Karpas-422 (cell line): ENCODE data around the gene KCNQ1. TPM values are rescaled to one million over a fixed set of nuclear protein-coding genes. Genes with fewer than 3 reads are reported as not detected.
A peak's percentile ranks its signal among the peaks of the same experiment; 100 is the strongest.

Source experiments
- DNase-seq: peaks from one replicate; pipeline ENCODE4 v3.0.0-alpha.2; 2015
- H2AFZ ChIP-seq: fragments of 200-600 bp; sonication (generic); 2 replicates; pipeline ENCODE4 v1.6.1; 2014; ENCODE audit warnings: antibody characterized with exemption, low read length, mixed read lengths
- H3K27ac ChIP-seq: fragments of 200-600 bp; sonication (generic); 2 replicates; pipeline ENCODE4 v1.5.1; 2014; ENCODE audit warnings: mild to moderate bottlenecking, low read length, moderate library complexity
- H3K27me3 ChIP-seq: fragments of 200-600 bp; sonication (generic); 2 replicates; pipeline ENCODE4 v1.6.1; 2014; ENCODE audit warnings: low read length, mixed read lengths
- H3K36me3 ChIP-seq: fragments of 200-600 bp; sonication (generic); 2 replicates; pipeline ENCODE4 v1.6.1; 2014; ENCODE audit warnings: low read length, mixed read lengths; ENCODE audit not compliant: insufficient read depth
- H3K4me1 ChIP-seq: fragments of 200-600 bp; sonication (generic); 2 replicates; pipeline ENCODE4 v1.6.1; 2014; ENCODE audit warnings: mild to moderate bottlenecking, low read length, mixed read lengths
- H3K4me2 ChIP-seq: fragments of 200-600 bp; sonication (generic); 2 replicates; pipeline ENCODE4 v1.6.1; 2014; ENCODE audit warnings: low read length, low read depth, mild to moderate bottlenecking; ENCODE audit not compliant: poor library complexity, severe bottlenecking
- H3K4me3 ChIP-seq: fragments of 200-600 bp; sonication (generic); 2 replicates; pipeline ENCODE4 v1.5.1; 2014; ENCODE audit warnings: mild to moderate bottlenecking, antibody characterized with exemption, low read length, mixed read lengths
- H3K79me2 ChIP-seq: fragments of 200-600 bp; sonication (generic); 2 replicates; pipeline ENCODE4 v1.6.1; 2014; ENCODE audit warnings: mild to moderate bottlenecking, low read length, mixed read lengths
- H3K9ac ChIP-seq: fragments of 200-600 bp; sonication (generic); 2 replicates; pipeline ENCODE4 v1.6.0; 2014; ENCODE audit warnings: low read length
- H3K9me2 ChIP-seq: fragments of 200-600 bp; sonication (generic), shearing (Covaris generic); replicated peaks from 2 replicates; pipeline ENCODE4 v1.6.0; 2014; ENCODE audit warnings: mild to moderate bottlenecking, low read length, moderate library complexity; ENCODE audit not compliant: insufficient read depth
- H3K9me3 ChIP-seq: fragments of 300-700, 200-600 bp; sonication (generic); 2 replicates; pipeline ENCODE4 v1.6.1; 2014; ENCODE audit warnings: low read length, mixed read lengths
- H4K20me1 ChIP-seq: fragments of 200-600 bp; sonication (generic); 2 replicates; pipeline ENCODE4 v1.6.1; 2014; ENCODE audit warnings: mild to moderate bottlenecking, antibody characterized with exemption, low read length, low read depth; ENCODE audit not compliant: insufficient read depth
- total RNA-seq: library from RNA; depleted of rRNA; stranded (reverse); fragments of >200 nt; shearing (Covaris generic); gene quantifications from 2 replicates; pipeline ENCODE4 v1.2.3, GENCODE V29; 2014; ENCODE audit warnings: low replicate concordance; rRNA removed

Gene KCNQ1
- not detected in 2 replicates for total RNA-seq

GRCh38 chr11:2444821-2445745 is at the start of gene KCNQ1:
KCNQ1 (plus strand) TSS chr11:2445008; CDS start chr11:2445099, 91 bp downstream.
- Histone ChIP-seq H3K9me3 (no peaks in the 10 kb centered on the region), H3K36me3 (no peaks in the 10 kb centered on the region), H3K4me3 (peak within 1 kb of the TSS; percentile 55; the same call in 1 of the 2 replicates), H3K9ac (peak within 1 kb of the TSS; percentile 62; the same call in 1 of the 2 replicates), H4K20me1 (no peaks in the 10 kb centered on the region), H3K79me2 (no peaks in the 10 kb centered on the region), H3K9me2 (no peaks in the 10 kb centered on the region), H3K27me3 (no peaks in the 10 kb centered on the region), H2AFZ (no peak within 1 kb of the TSS), H3K4me1 (peaks cover 32% of the 10 kb centered on the region), H3K27ac (no peak within 1 kb of the TSS; the same call in 1 of the 2 replicates), H3K4me2 (peak within 1 kb of the TSS; percentile 71)
- no peak for DNase-seq

- Histone ChIP-seq H3K4me2 (no peak overlapping the region), H3K79me2 (peaks cover 38% of the 10 kb centered on the region), H3K36me3 (peaks cover 38% of the 10 kb centered on the region), H2AFZ (no peak overlapping the region), H3K9ac (peak overlapping the region; percentile 99), H3K27ac (peak overlapping the region; percentile 100), H3K9me2 (no peaks in the 10 kb centered on the region), H4K20me1 (peaks cover 51% of the 10 kb centered on the region), H3K4me3 (no peak overlapping the region), H3K4me1 (peaks cover 98% of the 10 kb centered on the region), H3K9me3 (no peaks in the 10 kb centered on the region), H3K27me3 (no peaks in the 10 kb centered on the region)
- DNase-seq: no peak
Observed at GRCh38 chr11:2395211-2395730, 49.5 kb upstream of the KCNQ1 start.

- no peak overlapping the region for H3K4me3 ChIP-seq
- H3K4me1 ChIP-seq: peaks cover 92% of the 10 kb centered on the region
- H3K9me2 ChIP-seq: no peaks in the 10 kb centered on the region
- H3K9ac ChIP-seq: peak overlapping the region; percentile 12; the same call in 1 of the 2 replicates
- DNase-seq: no peak
- H4K20me1 ChIP-seq: peaks cover 47% of the 10 kb centered on the region
- H3K9me3 ChIP-seq: no peaks in the 10 kb centered on the region
- H3K36me3 ChIP-seq: peaks cover 35% of the 10 kb centered on the region
- no peak overlapping the region for H3K4me2 ChIP-seq
- H3K27ac ChIP-seq: peak overlapping the region; percentile 100
- no peaks in the 10 kb centered on the region for H3K27me3 ChIP-seq
- H2AFZ ChIP-seq: no peak overlapping the region
- peaks cover 34% of the 10 kb centered on the region for H3K79me2 ChIP-seq
Observed at GRCh38 chr11:2395856-2396255, 49.0 kb upstream of the KCNQ1 start.

- H3K4me2 ChIP-seq: no peak overlapping the region
- peaks cover 32% of the 10 kb centered on the region for H3K36me3 ChIP-seq
Observed at GRCh38 chr11:2396471-2396870, 48.3 kb upstream of the KCNQ1 start.

GRCh38 chr11:2397005-2397404 is 47.8 kb upstream of the KCNQ1 start:
- Histone ChIP-seq H3K9me2 (no peaks in the 10 kb centered on the region), H4K20me1 (peaks cover 43% of the 10 kb centered on the region), H3K4me1 (peaks cover 88% of the 10 kb centered on the region), H3K27me3 (no peaks in the 10 kb centered on the region), H3K36me3 (peaks cover 29% of the 10 kb centered on the region), H3K27ac (peak overlapping the region; percentile 90), H3K79me2 (peaks cover 34% of the 10 kb centered on the region), H3K9ac (no peak overlapping the region), H3K9me3 (no peaks in the 10 kb centered on the region), H3K4me2 (peak overlapping the region; percentile 4), H3K4me3 (no peak overlapping the region), H2AFZ (no peak overlapping the region)
- DNase-seq: no peak

More at GRCh38 chr11:2396471-2396870, 48.3 kb upstream of the KCNQ1 start:
- no peak overlapping the region for H2AFZ ChIP-seq
- H3K27ac ChIP-seq: peak overlapping the region; percentile 100; the same call in 1 of the 2 replicates
- peaks cover 34% of the 10 kb centered on the region for H3K79me2 ChIP-seq
- H3K27me3 ChIP-seq: no peaks in the 10 kb centered on the region
- H3K9ac ChIP-seq: no peak overlapping the region
- DNase-seq: no peak
- peaks cover 88% of the 10 kb centered on the region for H3K4me1 ChIP-seq
- no peaks in the 10 kb centered on the region for H3K9me2 ChIP-seq
- no peak overlapping the region for H3K4me3 ChIP-seq
- H3K9me3 ChIP-seq: no peaks in the 10 kb centered on the region
- peaks cover 43% of the 10 kb centered on the region for H4K20me1 ChIP-seq

- H3K9me3 ChIP-seq: no peaks in the 10 kb centered on the region
- peak overlapping the region; percentile 90 for H3K27ac ChIP-seq
- peaks cover 25% of the 10 kb centered on the region for H3K79me2 ChIP-seq
- H3K4me1 ChIP-seq: peaks cover 73% of the 10 kb centered on the region
- peak overlapping the region; percentile 85 for H3K4me2 ChIP-seq
- peaks cover 34% of the 10 kb centered on the region; the same call in 1 of the 2 replicates for H4K20me1 ChIP-seq
- no peak for DNase-seq
- H3K9me2 ChIP-seq: no peaks in the 10 kb centered on the region
- peak overlapping the region; percentile 90; the same call in 1 of the 2 replicates for H3K4me3 ChIP-seq
- no peaks in the 10 kb centered on the region for H3K27me3 ChIP-seq
- peak overlapping the region; percentile 91 for H3K9ac ChIP-seq
- H2AFZ ChIP-seq: no peak overlapping the region
- H3K36me3 ChIP-seq: peaks cover 35% of the 10 kb centered on the region
Observed at GRCh38 chr11:2398664-2399355, 46.0 kb upstream of the KCNQ1 start.

- no peaks in the 10 kb centered on the region for H3K9me2 ChIP-seq
- no peaks in the 10 kb centered on the region for H3K9me3 ChIP-seq
- peak overlapping the region; percentile 91 for H3K9ac ChIP-seq
- H3K4me1 ChIP-seq: peaks cover 65% of the 10 kb centered on the region
- no peak for DNase-seq
- peak overlapping the region; percentile 85 for H3K4me2 ChIP-seq
- H2AFZ ChIP-seq: no peak overlapping the region
- H3K27me3 ChIP-seq: no peaks in the 10 kb centered on the region
- peak overlapping the region; percentile 90 for H3K27ac ChIP-seq
- peaks cover 17% of the 10 kb centered on the region for H3K79me2 ChIP-seq
- H4K20me1 ChIP-seq: peaks cover 33% of the 10 kb centered on the region; the same call in 1 of the 2 replicates
- peaks cover 27% of the 10 kb centered on the region for H3K36me3 ChIP-seq
- peak overlapping the region; percentile 90 for H3K4me3 ChIP-seq
Observed at GRCh38 chr11:2399488-2400068, 45.2 kb upstream of the KCNQ1 start.
